Fibroblast of lung (primary cell): ENCODE data around the gene STEAP1B. TPM values are rescaled to one million over a fixed set of nuclear protein-coding genes. Genes with fewer than 3 reads are reported as not detected.
"Not testable (repeated sequence)": the region's sequence is repeated elsewhere in the genome, so short reads cannot be mapped to it uniquely, and the experiment has no call there.

Experiments
- DNase-seq, 2 donors: peaks; one replicate each; pipeline versions ENCODE4 v3.0.0 to v3.0.0-alpha.2; 2010; ENCODE audit warnings: low read depth in 2 of 2
- H2AFZ ChIP-seq: 2 replicates; pipeline ENCODE4 v1.5.1; 2012; ENCODE audit warnings: low read length, control low read depth, inconsistent platforms
- H3K27ac ChIP-seq: 2 replicates; pipeline ENCODE4 v1.5.1; 2011; ENCODE audit warnings: low read length, control low read depth; ENCODE audit not compliant: insufficient read depth
- H3K27me3 ChIP-seq: 2 replicates; pipeline ENCODE4 v1.5.1; 2011; ENCODE audit warnings: mild to moderate bottlenecking, low read length; ENCODE audit not compliant: control insufficient read depth, insufficient read depth
- H3K36me3 ChIP-seq: 2 replicates; pipeline ENCODE4 v1.5.1; 2011; ENCODE audit warnings: low read length; ENCODE audit not compliant: control insufficient read depth, insufficient read depth
- H3K4me1 ChIP-seq: 2 replicates; pipeline ENCODE4 v1.5.1; 2011; ENCODE audit warnings: low read length; ENCODE audit not compliant: control insufficient read depth, insufficient read depth; ENCODE audit errors: extremely low read depth
- H3K4me2 ChIP-seq: 2 replicates; pipeline ENCODE4 v1.5.1; 2011; ENCODE audit warnings: low read length, control low read depth; ENCODE audit not compliant: insufficient read depth; ENCODE audit errors: extremely low read depth
- H3K4me3 ChIP-seq, 4 experiments: fragments of 200-600 bp in 1 of 4; sonication (generic) in 1 of 4; replicated peaks in 1 of 4; 2 replicates each; pipeline ENCODE4 v1.5.1; 2011 to 2016; ENCODE audit warnings: low read length in 4 of 4, low read depth in 3 of 4, mild to moderate bottlenecking in 3 of 4, control low read depth in 2 of 4, inconsistent platforms in 1 of 4, mixed read lengths in 1 of 4; ENCODE audit not compliant: insufficient read depth in 1 of 4; ENCODE audit errors: control extremely low read depth in 1 of 4
- H3K79me2 ChIP-seq: 2 replicates; pipeline ENCODE4 v1.5.1; 2012; ENCODE audit warnings: mild to moderate bottlenecking, low read length, inconsistent platforms; ENCODE audit not compliant: control insufficient read depth, insufficient read depth
- H3K9ac ChIP-seq: 2 replicates; pipeline ENCODE4 v1.5.1; 2011; ENCODE audit warnings: mild to moderate bottlenecking, low read length, control low read depth; ENCODE audit not compliant: insufficient read depth
- H3K9me3 ChIP-seq: 2 replicates; pipeline ENCODE4 v1.5.1; 2012; ENCODE audit warnings: low read depth, low read length; ENCODE audit not compliant: control insufficient read depth, insufficient read depth
- H4K20me1 ChIP-seq: 2 replicates; pipeline ENCODE4 v1.5.1; 2011; ENCODE audit warnings: low read length; ENCODE audit not compliant: control insufficient read depth, insufficient read depth; ENCODE audit errors: extremely low read depth
- CTCF ChIP-seq, 2 donors: IDR thresholded peaks in 1 of 2; conservative IDR thresholded peaks in 1 of 2; 1 replicate in 1 of 2; 2 replicates in 1 of 2; pipeline ENCODE4 v1.5.1; 2011 to 2012; ENCODE audit warnings: low read length in 2 of 2, control low read depth in 1 of 2, inconsistent platforms in 1 of 2, low read depth in 1 of 2, mild to moderate bottlenecking in 1 of 2
- EZH2 ChIP-seq: IDR thresholded peaks from 2 replicates; pipeline ENCODE4 v1.5.1; 2012; ENCODE audit warnings: low read length, control low read depth, mild to moderate bottlenecking; ENCODE audit errors: missing control alignments
- polyA plus RNA-seq, 2 donors: library from polyadenylated mRNA; depleted of rRNA in 1 of 2; stranded (reverse) in 1 of 2; unstranded in 1 of 2; fragments of >200 nt; gene quantifications; 2 replicates each; pipeline ENCODE4 v1.2.1, GENCODE V29; 2011 to 2012; ENCODE audit warnings: missing spikeins in 1 of 2
- total RNA-seq: library from RNA; depleted of rRNA; stranded (reverse); fragments of >200 nt; gene quantifications from 2 replicates; pipeline ENCODE4 v1.2.1, GENCODE V29; 2014

The STEAP1B gene
- total and polyA plus RNA-seq, 2 donors (not counting 1 experiment from before 2014, with no cell fraction given) = 11.4 to 14.7 TPM

GRCh38 chr7:22438994-22439393 lies 61.0 kb downstream of the STEAP1B start:
- Histone ChIP-seq H3K4me1 (no peaks in the 10 kb centered on the region), H3K79me2 (no peaks in the 10 kb centered on the region), H4K20me1 (no peaks in the 10 kb centered on the region), H3K9ac (no peak overlapping the region), H3K4me3 (no peak overlapping the region), H2AFZ (no peak overlapping the region), H3K36me3 (no peaks in the 10 kb centered on the region), H3K9me3 (no peaks in the 10 kb centered on the region), H3K27me3 (no peaks in the 10 kb centered on the region), H3K27ac (no peak overlapping the region), H3K4me2 (no peak overlapping the region)
- no peak for DNase-seq
- TF ChIP-seq CTCF (conservative IDR thresholded peaks at IDR 0.05 in 1 of 2, IDR thresholded peaks at IDR 0.05 in 1 of 2; ENCODE audit: low read depth in 1 of 2, low read length in 2 of 2) (no peak), EZH2 (no peak)

GRCh38 chr7:22436552-22436951 lies 63.4 kb downstream of the STEAP1B start:
- not testable (repeated sequence) for H3K36me3 ChIP-seq, H3K4me2 ChIP-seq, DNase-seq, H3K79me2 ChIP-seq, H3K9me3 ChIP-seq, H4K20me1 ChIP-seq, H3K27ac ChIP-seq, H3K4me1 ChIP-seq, H3K4me3 ChIP-seq, H3K9ac ChIP-seq, H2AFZ ChIP-seq, H3K27me3 ChIP-seq

GRCh38 chr7:22435720-22436119 lies 64.3 kb downstream of the STEAP1B start:
- TF ChIP-seq EZH2 = no peak
- no peak for TF ChIP-seq CTCF (conservative IDR thresholded peaks at IDR 0.05 in 1 of 2, IDR thresholded peaks at IDR 0.05 in 1 of 2; ENCODE audit: low read depth in 1 of 2, low read length in 2 of 2)
- H3K79me2 ChIP-seq = no peaks in the 10 kb centered on the region
- H3K27ac ChIP-seq = no peak overlapping the region
- H3K27me3 ChIP-seq = no peaks in the 10 kb centered on the region
- no peak overlapping the region for H3K4me3 ChIP-seq
- no peak overlapping the region for H3K9ac ChIP-seq
- no peak for DNase-seq
- no peaks in the 10 kb centered on the region for H4K20me1 ChIP-seq
- H3K4me2 ChIP-seq = no peak overlapping the region
- H2AFZ ChIP-seq = no peak overlapping the region
- H3K4me1 ChIP-seq = no peaks in the 10 kb centered on the region
- no peaks in the 10 kb centered on the region for H3K9me3 ChIP-seq
- no peaks in the 10 kb centered on the region for H3K36me3 ChIP-seq
